ENCODE measurements around the gene RIMKLA.

RIMKLA gene, protein sequence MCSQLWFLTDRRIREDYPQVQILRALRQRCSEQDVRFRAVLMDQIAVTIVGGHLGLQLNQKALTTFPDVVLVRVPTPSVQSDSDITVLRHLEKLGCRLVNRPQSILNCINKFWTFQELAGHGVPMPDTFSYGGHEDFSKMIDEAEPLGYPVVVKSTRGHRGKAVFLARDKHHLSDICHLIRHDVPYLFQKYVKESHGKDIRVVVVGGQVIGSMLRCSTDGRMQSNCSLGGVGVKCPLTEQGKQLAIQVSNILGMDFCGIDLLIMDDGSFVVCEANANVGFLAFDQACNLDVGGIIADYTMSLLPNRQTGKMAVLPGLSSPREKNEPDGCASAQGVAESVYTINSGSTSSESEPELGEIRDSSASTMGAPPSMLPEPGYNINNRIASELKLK

DNA sequence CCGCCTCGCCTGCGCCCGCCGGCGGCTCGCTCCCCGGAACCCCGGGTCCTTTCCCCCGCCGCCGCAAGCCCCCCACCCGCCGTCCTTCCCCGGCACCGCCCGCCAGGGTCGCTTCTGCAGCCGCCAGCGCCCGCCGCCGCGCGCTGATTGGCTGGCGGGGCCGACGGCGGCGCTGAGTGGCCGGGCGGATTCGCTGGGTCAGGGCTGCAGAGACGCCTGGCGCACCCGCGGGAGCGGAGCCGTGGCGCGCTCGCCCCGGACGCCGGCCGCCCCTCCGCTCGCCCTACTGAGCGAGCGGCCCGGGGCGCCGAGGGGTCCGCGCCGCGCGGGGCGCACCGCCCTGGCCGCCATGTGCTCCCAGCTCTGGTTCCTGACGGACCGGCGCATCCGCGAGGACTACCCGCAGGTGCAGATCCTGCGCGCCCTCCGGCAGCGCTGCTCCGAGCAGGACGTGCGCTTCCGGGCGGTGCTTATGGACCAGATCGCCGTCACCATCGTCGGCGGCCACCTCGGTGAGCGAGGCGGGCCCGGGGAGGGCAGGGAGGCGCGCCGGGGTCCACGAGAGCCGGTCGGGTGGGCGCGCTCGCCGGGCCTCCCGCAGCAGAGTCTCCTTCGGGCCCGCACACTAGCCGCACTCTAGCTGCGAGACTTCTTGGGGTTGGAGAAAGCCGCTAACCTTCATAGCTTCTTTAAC is at the start of gene RIMKLA:
Gene RIMKLA (plus strand): TSS at position 207 of the 694 bp plus-strand sequence. CDS start 143 bp downstream, at position 350.
- TF ChIP-seq, protein P1, sequence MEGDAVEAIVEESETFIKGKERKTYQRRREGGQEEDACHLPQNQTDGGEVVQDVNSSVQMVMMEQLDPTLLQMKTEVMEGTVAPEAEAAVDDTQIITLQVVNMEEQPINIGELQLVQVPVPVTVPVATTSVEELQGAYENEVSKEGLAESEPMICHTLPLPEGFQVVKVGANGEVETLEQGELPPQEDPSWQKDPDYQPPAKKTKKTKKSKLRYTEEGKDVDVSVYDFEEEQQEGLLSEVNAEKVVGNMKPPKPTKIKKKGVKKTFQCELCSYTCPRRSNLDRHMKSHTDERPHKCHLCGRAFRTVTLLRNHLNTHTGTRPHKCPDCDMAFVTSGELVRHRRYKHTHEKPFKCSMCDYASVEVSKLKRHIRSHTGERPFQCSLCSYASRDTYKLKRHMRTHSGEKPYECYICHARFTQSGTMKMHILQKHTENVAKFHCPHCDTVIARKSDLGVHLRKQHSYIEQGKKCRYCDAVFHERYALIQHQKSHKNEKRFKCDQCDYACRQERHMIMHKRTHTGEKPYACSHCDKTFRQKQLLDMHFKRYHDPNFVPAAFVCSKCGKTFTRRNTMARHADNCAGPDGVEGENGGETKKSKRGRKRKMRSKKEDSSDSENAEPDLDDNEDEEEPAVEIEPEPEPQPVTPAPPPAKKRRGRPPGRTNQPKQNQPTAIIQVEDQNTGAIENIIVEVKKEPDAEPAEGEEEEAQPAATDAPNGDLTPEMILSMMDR (conservative IDR thresholded peaks at IDR 0.05; ENCODE audit: control insufficient read depth, insufficient read depth, low read depth, low read length): no peak
- no peak within 1 kb of the TSS for H3K4me3 ChIP-seq (ENCODE audit: control insufficient read depth, low read depth, low read length)
- no peak for DNase-seq (ENCODE audit: low read depth)

DNA sequence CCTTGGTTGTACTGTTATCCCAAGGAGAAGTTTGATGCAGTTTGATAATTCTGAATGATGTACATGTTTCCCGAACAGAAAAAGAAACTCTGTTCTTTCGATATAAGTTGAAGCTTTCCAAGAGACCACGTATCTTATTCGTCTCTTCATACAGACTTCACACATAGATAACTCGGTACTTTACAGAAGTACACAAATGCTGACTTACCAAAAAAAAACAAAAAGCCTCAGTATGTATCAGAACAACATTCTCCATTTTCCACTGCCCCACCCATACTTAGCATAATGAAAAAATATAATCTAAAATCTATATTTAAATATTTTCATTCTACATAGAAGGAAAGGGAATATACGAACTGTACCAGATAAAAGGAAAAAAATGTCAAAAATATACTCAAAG is 47.7 kb upstream of the RIMKLA start:
- no peak overlapping the region for H3K4me3 ChIP-seq (ENCODE audit: control insufficient read depth, low read depth, low read length)
- TF ChIP-seq, protein P1 (conservative IDR thresholded peaks at IDR 0.05; ENCODE audit: control insufficient read depth, insufficient read depth, low read depth, low read length): no peak
- no peak for DNase-seq (ENCODE audit: low read depth)

DNA sequence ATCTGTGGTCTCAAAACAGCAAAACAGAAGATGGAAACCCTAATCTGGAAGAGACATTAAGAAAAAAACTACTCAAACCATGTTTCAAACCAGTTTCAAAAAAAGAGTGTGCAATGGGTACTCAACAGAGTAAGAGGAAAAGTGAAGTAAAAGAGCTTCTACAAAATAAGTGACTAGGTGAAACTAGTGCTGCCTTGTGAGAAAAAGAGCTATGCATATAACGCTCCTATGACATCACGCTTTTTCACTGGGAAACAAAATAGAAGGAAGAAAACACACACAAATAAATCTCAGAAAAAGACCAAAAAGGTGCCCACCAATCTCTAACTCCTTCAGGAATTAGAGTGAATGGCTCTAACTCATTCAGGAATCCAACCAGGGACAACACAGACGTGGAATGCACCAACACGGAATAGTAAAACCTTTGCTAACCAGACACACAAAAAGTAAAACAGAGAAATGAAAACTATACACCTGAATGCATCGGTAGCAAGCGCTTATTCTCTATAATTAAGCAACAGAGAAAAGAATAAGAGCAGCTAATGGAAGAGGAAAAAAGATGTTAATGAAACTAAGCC is 46.8 kb upstream of the RIMKLA start:
- TF ChIP-seq, protein P1 (conservative IDR thresholded peaks at IDR 0.05; ENCODE audit: control insufficient read depth, insufficient read depth, low read depth, low read length): no peak
- peak; percentile 30 for DNase-seq (ENCODE audit: low read depth)
- H3K4me3 ChIP-seq (ENCODE audit: control insufficient read depth, low read depth, low read length): peak overlapping the region; percentile 93

DNA sequence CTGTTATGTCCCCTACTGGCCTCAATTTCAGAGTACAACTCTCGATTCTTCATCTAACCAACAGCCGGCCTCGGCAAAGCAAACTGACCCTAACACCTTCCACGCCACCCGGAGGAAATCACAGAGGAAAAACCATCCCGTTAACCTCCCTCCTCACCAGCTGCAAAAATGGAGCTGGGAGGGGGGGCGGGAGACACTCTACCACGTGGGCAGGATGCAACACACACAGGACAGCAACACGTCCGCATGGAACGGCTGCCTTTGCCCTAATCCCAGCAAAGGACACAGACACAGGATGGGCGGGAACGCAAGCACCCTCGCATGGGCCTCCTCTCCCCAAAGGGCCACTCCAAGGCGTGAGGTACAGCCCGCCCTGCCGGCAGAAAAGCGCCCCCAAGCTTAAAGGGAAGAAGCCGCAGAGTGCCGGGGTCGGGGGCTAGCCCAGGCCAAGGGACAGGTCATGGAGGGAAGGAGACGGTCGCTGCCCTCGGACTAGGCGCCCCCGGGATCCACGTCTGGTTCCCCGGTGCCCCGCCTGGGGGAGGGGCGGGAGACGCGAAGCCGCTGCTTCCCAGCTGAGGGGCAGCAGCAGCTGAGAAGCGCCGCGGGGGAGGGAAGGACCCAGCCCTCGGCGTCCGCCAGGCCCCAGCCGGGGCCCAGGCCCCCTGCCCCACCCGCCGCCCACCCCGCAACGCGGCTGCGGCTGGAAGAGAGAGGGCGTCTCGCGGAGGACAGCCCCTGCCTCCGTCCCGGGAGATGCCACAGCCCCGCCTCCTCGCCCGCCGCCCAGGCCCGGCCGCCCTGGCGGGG is 46.1 kb upstream of the RIMKLA start:
- peak overlapping the region; percentile 93 for H3K4me3 ChIP-seq (ENCODE audit: control insufficient read depth, low read depth, low read length)
- DNase-seq (ENCODE audit: low read depth): peak; percentile 69
- TF ChIP-seq, protein P1 (conservative IDR thresholded peaks at IDR 0.05; ENCODE audit: control insufficient read depth, insufficient read depth, low read depth, low read length): peak; percentile 14

DNA sequence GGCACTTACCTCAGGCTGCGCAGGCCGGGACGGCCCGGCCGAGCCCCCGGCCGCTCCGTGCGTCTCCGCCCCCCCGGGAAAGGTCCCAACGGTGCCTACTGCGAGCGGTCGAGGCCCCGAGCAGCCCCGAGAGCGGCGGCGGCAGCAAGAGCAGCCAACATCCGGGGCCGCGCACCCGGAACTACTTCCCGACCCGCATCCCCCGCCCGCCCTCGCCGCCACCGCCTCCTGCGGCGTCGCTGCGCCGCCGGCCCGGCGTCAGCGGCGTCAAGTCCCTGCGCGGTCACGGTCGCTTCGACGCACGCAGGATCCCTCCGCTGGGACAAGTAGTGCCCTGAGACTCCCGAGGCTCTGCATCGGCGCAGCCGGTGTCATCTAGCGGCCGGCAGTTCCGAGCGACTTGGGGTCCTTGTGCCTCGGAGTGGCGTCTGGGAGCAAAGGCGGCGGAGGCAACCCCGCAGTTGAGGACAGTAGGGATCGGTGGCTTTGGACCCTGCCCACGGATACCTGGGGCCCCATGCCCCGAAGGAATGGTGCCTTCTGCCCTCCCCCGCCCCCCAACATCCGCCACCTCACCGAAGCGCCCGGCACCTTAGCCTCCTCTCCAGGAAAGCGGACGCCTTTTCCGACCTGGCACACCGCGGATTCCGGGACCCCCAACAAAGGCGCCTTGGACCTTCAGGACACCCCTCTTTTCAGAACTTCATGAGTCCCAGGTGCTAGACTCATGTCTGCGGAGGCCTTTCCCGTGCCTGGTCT is 45.4 kb upstream of the RIMKLA start, which contains the start of gene FOXJ3:
Gene FOXJ3 (minus strand): TSS at position 186 of the 759 bp plus-strand sequence. CDS start 24,142 bp downstream, outside the sequence.
- H3K4me3 ChIP-seq (ENCODE audit: control insufficient read depth, low read depth, low read length): peak within 1 kb of the TSS; percentile 93
- peak; percentile 94 for DNase-seq (ENCODE audit: low read depth)

More for the DNA sequence above, 45.4 kb upstream of the RIMKLA start, which contains the start of gene FOXJ3:
- TF ChIP-seq, protein P1 (conservative IDR thresholded peaks at IDR 0.05; ENCODE audit: control insufficient read depth, insufficient read depth, low read depth, low read length): no peak
